A549 (cell line): ENCODE data around the gene MED17. TPM values are rescaled to one million over a fixed set of nuclear protein-coding genes. Genes with fewer than 3 reads are reported as not detected.

Source experiments
- ATAC-seq, 2 experiments: fragments of 200-7000 bp in 1 of 2; fragments of >200 bp in 1 of 2; cut with Nextera tagmentation in 1 of 2; cut with Tn5 transposase in 1 of 2; 3 replicates each; pipeline versions ENCODE4 v1.8.0 to v1.9.1; 2018 to 2020; ENCODE audit warnings: mild to moderate bottlenecking in 1 of 2, moderate library complexity in 1 of 2
- CTCF ChIA-PET: fragments of 300-600 bp; sonication (Branson Sonifier 250); formaldehyde crosslinking; extraction: SDS; loops from one replicate; lab custom pipeline; 2021; ENCODE audit warnings: antibody characterized with exemption, inconsistent platforms; lab: Yijun Ruan, JAX
- POLR2A ChIA-PET: fragments of 350-600 bp; formaldehyde crosslinking; extraction: SDS; loops from one replicate; lab custom pipeline; 2021; ENCODE audit warnings: antibody characterized with exemption, inconsistent platforms; lab: Yijun Ruan, JAX
- DNase-seq, 2 experiments: peaks; one replicate each; pipeline versions ENCODE4 v3.0.0 to v3.0.0-alpha.2; 2011 to 2016; ENCODE audit warnings: low read depth in 1 of 2, low spot score in 1 of 2
- FAIRE-seq: peaks from 2 replicates; lab custom pipeline; 2011; peaks lifted over from hg19 to GRCh38; lab: Jason Lieb, UNC
- H3K27ac ChIP-seq, 2 experiments: fragments of >200 bp; sonication (Bioruptor Twin); formaldehyde crosslinking; 3 replicates each; pipeline ENCODE4 v1.5.1; 2016 to 2017
- H3K4me1 ChIP-seq: fragments of >200 bp; sonication (Bioruptor Twin); formaldehyde crosslinking; 3 replicates; pipeline ENCODE4 v1.6.1; 2016
- H3K4me2 ChIP-seq: fragments of >200 bp; sonication (Bioruptor Twin); formaldehyde crosslinking; 3 replicates; pipeline ENCODE4 v1.6.1; 2016
- H3K4me3 ChIP-seq: fragments of >200 bp; sonication (Bioruptor Twin); formaldehyde crosslinking; 3 replicates; pipeline ENCODE4 v1.5.1; 2016
- H3K9me3 ChIP-seq: fragments of >200 bp; sonication (Bioruptor Twin); formaldehyde crosslinking; 3 replicates; pipeline ENCODE4 v1.6.1; 2016
- CEBPB ChIP-seq, 2 experiments: fragments of >200 bp in 1 of 2; sonication (Bioruptor Twin) in 1 of 2; formaldehyde crosslinking in 1 of 2; IDR thresholded peaks; 2 replicates each; pipeline ENCODE4 v1.6.1; 2012 to 2016
- CHD4 ChIP-seq: fragments of 200-600 bp; sonication (generic); IDR thresholded peaks from 2 replicates; pipeline ENCODE4 v1.6.1; 2016; ENCODE audit warnings: antibody characterized with exemption, mild to moderate bottlenecking, borderline replicate concordance
- EHF ChIP-seq: fragments of 250-450 bp; sonication (Bioruptor Pico); IDR thresholded peaks from 2 replicates; pipeline ENCODE4 v1.5.0; 2020; ENCODE audit warnings: mild to moderate bottlenecking
- HDAC2 ChIP-seq: fragments of 200-600 bp; sonication (generic); IDR thresholded peaks from 2 replicates; pipeline ENCODE4 v1.6.1; 2016
- HEYL ChIP-seq: fragments of 250-450 bp; sonication (Bioruptor Pico); IDR thresholded peaks from 2 replicates; pipeline ENCODE4 v1.8.0; 2021; ENCODE audit warnings: mild to moderate bottlenecking, moderate library complexity
- KDM1A ChIP-seq: fragments of 200-600 bp; sonication (generic); IDR thresholded peaks from 2 replicates; pipeline ENCODE4 v1.6.1; 2016; ENCODE audit warnings: low read depth, mild to moderate bottlenecking
- MAZ ChIP-seq: fragments of 150-350 bp; IDR thresholded peaks from 2 replicates; pipeline ENCODE4 v1.6.1; 2014; ENCODE audit warnings: antibody characterized with exemption, low read depth, low read length, borderline replicate concordance
- PBX3 ChIP-seq: IDR thresholded peaks from 2 replicates; pipeline ENCODE4 v1.6.1; 2012
- RCOR1 ChIP-seq: fragments of 150-350 bp; IDR thresholded peaks from 2 replicates; pipeline ENCODE4 v1.6.1; 2014; ENCODE audit warnings: antibody characterized with exemption, low read length, low read depth
- RFX5 ChIP-seq: fragments of 450-650 bp; IDR thresholded peaks from 2 replicates; pipeline ENCODE4 v1.7.1; 2014; ENCODE audit warnings: antibody characterized with exemption, mild to moderate bottlenecking, moderate library complexity
- SREBF2 ChIP-seq: fragments of 450-650 bp; IDR thresholded peaks from 2 replicates; pipeline ENCODE4 v1.6.1; 2014; ENCODE audit warnings: mild to moderate bottlenecking, moderate library complexity
- TP53 ChIP-seq: fragments of 250-450 bp; sonication (Bioruptor Pico); IDR thresholded peaks from 2 replicates; pipeline ENCODE4 v1.5.0; 2021; ENCODE audit warnings: mild to moderate bottlenecking, moderate library complexity
- ZSCAN20 ChIP-seq: fragments of 250-450 bp; sonication (Bioruptor Pico); IDR thresholded peaks from 2 replicates; pipeline ENCODE4 v1.8.0; 2022; ENCODE audit warnings: mild to moderate bottlenecking, moderate library complexity
- WGBS: methylation state at CpG from one replicate; pipeline ENCODE4 v1.1.6; 2017; ENCODE audit errors: missing lambda C conversion rate; 5-methylcytosine and 5-hydroxymethylcytosine counted together
- polyA plus RNA-seq, 4 experiments: library from polyadenylated mRNA; depleted of rRNA in 3 of 4; stranded (reverse); fragments of >200 nt; fragmentation: RNase III in 1 of 4; extraction: RNeasy Plus Mini Kit Qiagen cat#74134 plus additional on column Dnase treatment in 1 of 4; gene quantifications; 2 replicates in 3 of 4; 3 replicates in 1 of 4; pipeline ENCODE4 v1.2.3, GENCODE V29; 2011 to 2017
- TF ChIP-seq, protein P1 (sequence below): fragments of 250-450 bp; sonication (Bioruptor Pico); IDR thresholded peaks from 2 replicates; pipeline ENCODE4 v1.5.0; 2021; ENCODE audit warnings: mild to moderate bottlenecking, moderate library complexity, borderline replicate concordance
- TF ChIP-seq, protein P2 (sequence below): fragments of 200-600 bp; sonication (generic); IDR thresholded peaks from 2 replicates; pipeline ENCODE4 v1.6.1; 2016; ENCODE audit warnings: antibody characterized with exemption, mild to moderate bottlenecking, moderate library complexity

Gene MED17
- polyA plus RNA-seq, 2 of the 4 experiments (the other 2 are of a cell fraction): 16.2 to 20.3 TPM

DNA sequence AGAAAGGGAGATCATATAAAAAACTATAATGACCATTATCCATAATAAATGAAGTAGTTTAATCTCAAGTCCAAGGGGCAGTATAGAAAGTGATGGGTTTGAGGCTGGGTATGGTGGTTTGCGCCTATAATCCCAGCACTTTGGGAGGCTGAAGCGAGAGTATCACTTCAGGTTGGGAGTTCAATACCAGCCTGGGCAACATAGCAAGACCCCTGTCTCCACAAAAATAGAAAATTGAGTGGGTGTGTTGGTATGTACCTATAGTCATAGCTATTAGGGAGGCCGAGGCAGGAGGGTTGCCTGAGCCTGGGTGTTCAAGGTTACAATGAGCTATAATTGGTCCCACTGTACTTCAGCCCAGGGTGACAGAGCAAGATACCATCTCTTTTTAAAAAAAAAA lies 23.9 kb downstream of the MED17 start:
- POLR2A ChIA-PET: interaction anchor here (0.6 kb wide), 1 partner anchor 66 kb away, joined by 3 read pairs; the partner anchor contains the start of gene C11orf54
- 98% methylated on average over 3 of the region's 3 CpGs for WGBS
- ATAC-seq (no peak), FAIRE-seq (no peak), DNase-seq (no peak)
- CTCF ChIA-PET: interaction anchor here (1.2 kb wide), 1 partner anchor 34 kb away, joined by 3 read pairs; no protein-coding TSS in a partner anchor
- no peak overlapping the region for H3K4me3 ChIP-seq
- no peaks in the 10 kb centered on the region for H3K4me1 ChIP-seq
- H3K27ac ChIP-seq: no peak overlapping the region
- no peaks in the 10 kb centered on the region for H3K9me3 ChIP-seq
- no peak overlapping the region for H3K4me2 ChIP-seq
- TF ChIP-seq, protein P1, sequence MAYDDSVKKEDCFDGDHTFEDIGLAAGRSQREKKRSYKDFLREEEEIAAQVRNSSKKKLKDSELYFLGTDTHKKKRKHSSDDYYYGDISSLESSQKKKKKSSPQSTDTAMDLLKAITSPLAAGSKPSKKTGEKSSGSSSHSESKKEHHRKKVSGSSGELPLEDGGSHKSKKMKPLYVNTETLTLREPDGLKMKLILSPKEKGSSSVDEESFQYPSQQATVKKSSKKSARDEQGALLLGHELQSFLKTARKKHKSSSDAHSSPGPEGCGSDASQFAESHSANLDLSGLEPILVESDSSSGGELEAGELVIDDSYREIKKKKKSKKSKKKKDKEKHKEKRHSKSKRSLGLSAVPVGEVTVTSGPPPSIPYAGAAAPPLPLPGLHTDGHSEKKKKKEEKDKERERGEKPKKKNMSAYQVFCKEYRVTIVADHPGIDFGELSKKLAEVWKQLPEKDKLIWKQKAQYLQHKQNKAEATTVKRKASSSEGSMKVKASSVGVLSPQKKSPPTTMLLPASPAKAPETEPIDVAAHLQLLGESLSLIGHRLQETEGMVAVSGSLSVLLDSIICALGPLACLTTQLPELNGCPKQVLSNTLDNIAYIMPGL (CRISPR knock-in tag): no peak
- TF ChIP-seq CEBPB (IDR thresholded peaks at IDR 0.05) (no peak), HEYL (no peak), SREBF2 (no peak), MAZ (no peak), RCOR1 (no peak)

GRCh38 chr11:93813974-93814373 lies 29.9 kb downstream of the MED17 start:
- Histone ChIP-seq H3K4me3 (no peak overlapping the region), H3K4me1 (no peaks in the 10 kb centered on the region), H3K27ac (no peak overlapping the region), H3K4me2 (no peak overlapping the region), H3K9me3 (no peaks in the 10 kb centered on the region)
- 99% methylated on average over 5 of the region's 5 CpGs for WGBS
- DNase-seq (no peak), ATAC-seq (no peak), FAIRE-seq (no peak)
- CTCF ChIA-PET: no interaction called here
- TF ChIP-seq PBX3: no peak
- TF ChIP-seq, protein P2, sequence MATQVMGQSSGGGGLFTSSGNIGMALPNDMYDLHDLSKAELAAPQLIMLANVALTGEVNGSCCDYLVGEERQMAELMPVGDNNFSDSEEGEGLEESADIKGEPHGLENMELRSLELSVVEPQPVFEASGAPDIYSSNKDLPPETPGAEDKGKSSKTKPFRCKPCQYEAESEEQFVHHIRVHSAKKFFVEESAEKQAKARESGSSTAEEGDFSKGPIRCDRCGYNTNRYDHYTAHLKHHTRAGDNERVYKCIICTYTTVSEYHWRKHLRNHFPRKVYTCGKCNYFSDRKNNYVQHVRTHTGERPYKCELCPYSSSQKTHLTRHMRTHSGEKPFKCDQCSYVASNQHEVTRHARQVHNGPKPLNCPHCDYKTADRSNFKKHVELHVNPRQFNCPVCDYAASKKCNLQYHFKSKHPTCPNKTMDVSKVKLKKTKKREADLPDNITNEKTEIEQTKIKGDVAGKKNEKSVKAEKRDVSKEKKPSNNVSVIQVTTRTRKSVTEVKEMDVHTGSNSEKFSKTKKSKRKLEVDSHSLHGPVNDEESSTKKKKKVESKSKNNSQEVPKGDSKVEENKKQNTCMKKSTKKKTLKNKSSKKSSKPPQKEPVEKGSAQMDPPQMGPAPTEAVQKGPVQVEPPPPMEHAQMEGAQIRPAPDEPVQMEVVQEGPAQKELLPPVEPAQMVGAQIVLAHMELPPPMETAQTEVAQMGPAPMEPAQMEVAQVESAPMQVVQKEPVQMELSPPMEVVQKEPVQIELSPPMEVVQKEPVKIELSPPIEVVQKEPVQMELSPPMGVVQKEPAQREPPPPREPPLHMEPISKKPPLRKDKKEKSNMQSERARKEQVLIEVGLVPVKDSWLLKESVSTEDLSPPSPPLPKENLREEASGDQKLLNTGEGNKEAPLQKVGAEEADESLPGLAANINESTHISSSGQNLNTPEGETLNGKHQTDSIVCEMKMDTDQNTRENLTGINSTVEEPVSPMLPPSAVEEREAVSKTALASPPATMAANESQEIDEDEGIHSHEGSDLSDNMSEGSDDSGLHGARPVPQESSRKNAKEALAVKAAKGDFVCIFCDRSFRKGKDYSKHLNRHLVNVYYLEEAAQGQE: no peak
- TF ChIP-seq KDM1A: no peak
- no peak for TF ChIP-seq EHF
- TF ChIP-seq HDAC2: no peak
- TF ChIP-seq CHD4: no peak
- POLR2A ChIA-PET: no interaction called here

- Histone ChIP-seq H3K9me3 (no peaks in the 10 kb centered on the region), H3K4me2 (no peak overlapping the region), H3K4me3 (no peak overlapping the region), H3K4me1 (no peaks in the 10 kb centered on the region), H3K27ac (no peak overlapping the region)
- TF ChIP-seq TP53 (no peak), CHD4 (no peak), RFX5 (no peak), KDM1A (no peak), ZSCAN20 (CRISPR knock-in tag) (no peak)
- no peak for DNase-seq
- WGBS: 94% methylated on average over 6 of the region's 6 CpGs
- ChIA-PET CTCF (interaction anchor here (1.1 kb wide), 1 partner anchor 81 kb away, joined by 3 read pairs; no protein-coding TSS in a partner anchor), POLR2A (no interaction called here)
- FAIRE-seq: no peak
- no peak for ATAC-seq
Observed at GRCh38 chr11:93814966-93815633, 31.0 kb downstream of the MED17 start.
